ENCODE measurements around the gene CAMTA1.

The CAMTA1 gene

GRCh38 chr1:7454895-7455784 lies 669.9 kb downstream of the CAMTA1 start:
- H3K4me3 ChIP-seq (ENCODE audit: extremely low read depth, insufficient read depth, low read length, poor library complexity, severe bottlenecking): no peak overlapping the region
- WGBS, 2 experiments (ENCODE audit: insufficient coverage in 2 of 2): 92 to 93% methylated on average over 29 to 30 of the region's 30 CpGs
- H3K4me1 ChIP-seq (ENCODE audit: control insufficient read depth, insufficient read depth, low read length, poor library complexity, severe bottlenecking): peaks cover 10% of the 10 kb centered on the region
- H3K27ac ChIP-seq (ENCODE audit: low read depth, low read length, severe bottlenecking): no peak overlapping the region
- H3K9me3 ChIP-seq (ENCODE audit: control insufficient read depth, low read length): no peaks in the 10 kb centered on the region
- no peaks in the 10 kb centered on the region for H3K36me3 ChIP-seq (ENCODE audit: control insufficient read depth, insufficient read depth, low read length)

GRCh38 chr1:7455796-7456721 lies 670.8 kb downstream of the CAMTA1 start:
- Histone ChIP-seq H3K4me1 (ENCODE audit: control insufficient read depth, insufficient read depth, low read length, poor library complexity, severe bottlenecking) (peaks cover 10% of the 10 kb centered on the region), H3K4me3 (ENCODE audit: extremely low read depth, insufficient read depth, low read length, poor library complexity, severe bottlenecking) (no peak overlapping the region), H3K27ac (ENCODE audit: low read depth, low read length, severe bottlenecking) (no peak overlapping the region), H3K36me3 (ENCODE audit: control insufficient read depth, insufficient read depth, low read length) (no peaks in the 10 kb centered on the region), H3K9me3 (ENCODE audit: control insufficient read depth, low read length) (no peaks in the 10 kb centered on the region)
- 82 to 84% methylated on average over 11 to 13 of the region's 15 CpGs for WGBS, 2 experiments (ENCODE audit: insufficient coverage in 2 of 2)

GRCh38 chr1:7456722-7457082 lies 671.4 kb downstream of the CAMTA1 start:
- Histone ChIP-seq H3K4me3 (ENCODE audit: extremely low read depth, insufficient read depth, low read length, poor library complexity, severe bottlenecking) (no peak overlapping the region), H3K4me1 (ENCODE audit: control insufficient read depth, insufficient read depth, low read length, poor library complexity, severe bottlenecking) (peaks cover 10% of the 10 kb centered on the region), H3K36me3 (ENCODE audit: control insufficient read depth, insufficient read depth, low read length) (no peaks in the 10 kb centered on the region), H3K27ac (ENCODE audit: low read depth, low read length, severe bottlenecking) (no peak overlapping the region), H3K9me3 (ENCODE audit: control insufficient read depth, low read length) (no peaks in the 10 kb centered on the region)
- WGBS, 2 experiments (ENCODE audit: insufficient coverage in 2 of 2): 39 to 61% methylated on average over 4 to 8 of the region's 17 CpGs

- WGBS, 2 experiments (ENCODE audit: insufficient coverage in 2 of 2): 96 to 97% methylated on average over 10 of the region's 15 CpGs
- Histone ChIP-seq H3K4me1 (ENCODE audit: control insufficient read depth, insufficient read depth, low read length, poor library complexity, severe bottlenecking) (peaks cover 10% of the 10 kb centered on the region), H3K36me3 (ENCODE audit: control insufficient read depth, insufficient read depth, low read length) (no peaks in the 10 kb centered on the region), H3K27ac (ENCODE audit: low read depth, low read length, severe bottlenecking) (no peak overlapping the region), H3K9me3 (ENCODE audit: control insufficient read depth, low read length) (no peaks in the 10 kb centered on the region), H3K4me3 (ENCODE audit: extremely low read depth, insufficient read depth, low read length, poor library complexity, severe bottlenecking) (no peak overlapping the region)
Measured at GRCh38 chr1:7457811-7458210, 672.6 kb downstream of the CAMTA1 start.

GRCh38 chr1:7458946-7459345 lies 673.7 kb downstream of the CAMTA1 start:
- Histone ChIP-seq H3K27ac (ENCODE audit: low read depth, low read length, severe bottlenecking) (no peak overlapping the region), H3K4me3 (ENCODE audit: extremely low read depth, insufficient read depth, low read length, poor library complexity, severe bottlenecking) (no peak overlapping the region), H3K9me3 (ENCODE audit: control insufficient read depth, low read length) (no peaks in the 10 kb centered on the region), H3K4me1 (ENCODE audit: control insufficient read depth, insufficient read depth, low read length, poor library complexity, severe bottlenecking) (peaks cover 10% of the 10 kb centered on the region), H3K36me3 (ENCODE audit: control insufficient read depth, insufficient read depth, low read length) (no peaks in the 10 kb centered on the region)
- WGBS, 2 experiments (ENCODE audit: insufficient coverage in 2 of 2): 97 to 100% methylated on average over 4 to 5 of the region's 7 CpGs

- 90% methylated on average over 10 to 11 of the region's 11 CpGs for WGBS, 2 experiments (ENCODE audit: insufficient coverage in 2 of 2)
- peaks cover 6% of the 10 kb centered on the region for H3K4me1 ChIP-seq (ENCODE audit: control insufficient read depth, insufficient read depth, low read length, poor library complexity, severe bottlenecking)
Measured at GRCh38 chr1:7459914-7460313, 674.7 kb downstream of the CAMTA1 start.

GRCh38 chr1:7460807-7461206 lies 675.6 kb downstream of the CAMTA1 start:
- WGBS, 2 experiments (ENCODE audit: insufficient coverage in 2 of 2): 65 to 73% methylated on average over 5 to 6 of the region's 6 CpGs
- H3K36me3 ChIP-seq (ENCODE audit: control insufficient read depth, insufficient read depth, low read length): no peaks in the 10 kb centered on the region
- H3K4me3 ChIP-seq (ENCODE audit: extremely low read depth, insufficient read depth, low read length, poor library complexity, severe bottlenecking): no peak overlapping the region
- no peak overlapping the region for H3K27ac ChIP-seq (ENCODE audit: low read depth, low read length, severe bottlenecking)
- H3K4me1 ChIP-seq (ENCODE audit: control insufficient read depth, insufficient read depth, low read length, poor library complexity, severe bottlenecking): peaks cover 4% of the 10 kb centered on the region
- no peaks in the 10 kb centered on the region for H3K9me3 ChIP-seq (ENCODE audit: control insufficient read depth, low read length)

More at GRCh38 chr1:7459914-7460313, 674.7 kb downstream of the CAMTA1 start:
- no peaks in the 10 kb centered on the region for H3K9me3 ChIP-seq (ENCODE audit: control insufficient read depth, low read length)
- no peak overlapping the region for H3K4me3 ChIP-seq (ENCODE audit: extremely low read depth, insufficient read depth, low read length, poor library complexity, severe bottlenecking)
- H3K27ac ChIP-seq (ENCODE audit: low read depth, low read length, severe bottlenecking): no peak overlapping the region
- no peaks in the 10 kb centered on the region for H3K36me3 ChIP-seq (ENCODE audit: control insufficient read depth, insufficient read depth, low read length)

GRCh38 chr1:7462617-7463016 lies 677.4 kb downstream of the CAMTA1 start:
- H3K4me3 ChIP-seq (ENCODE audit: extremely low read depth, insufficient read depth, low read length, poor library complexity, severe bottlenecking): no peak overlapping the region
- H3K36me3 ChIP-seq (ENCODE audit: control insufficient read depth, insufficient read depth, low read length): no peaks in the 10 kb centered on the region
- no peaks in the 10 kb centered on the region for H3K9me3 ChIP-seq (ENCODE audit: control insufficient read depth, low read length)
- H3K27ac ChIP-seq (ENCODE audit: low read depth, low read length, severe bottlenecking): no peak overlapping the region
- WGBS, 2 experiments (ENCODE audit: insufficient coverage in 2 of 2): 84 to 97% methylated on average over 6 to 7 of the region's 10 CpGs
- no peaks in the 10 kb centered on the region for H3K4me1 ChIP-seq (ENCODE audit: control insufficient read depth, insufficient read depth, low read length, poor library complexity, severe bottlenecking)

GRCh38 chr1:7463526-7463925 lies 678.3 kb downstream of the CAMTA1 start:
- 92 to 94% methylated on average over 4 of the region's 7 CpGs for WGBS, 2 experiments (ENCODE audit: insufficient coverage in 2 of 2)
- Histone ChIP-seq H3K27ac (ENCODE audit: low read depth, low read length, severe bottlenecking) (no peak overlapping the region), H3K36me3 (ENCODE audit: control insufficient read depth, insufficient read depth, low read length) (no peaks in the 10 kb centered on the region), H3K9me3 (ENCODE audit: control insufficient read depth, low read length) (no peaks in the 10 kb centered on the region), H3K4me3 (ENCODE audit: extremely low read depth, insufficient read depth, low read length, poor library complexity, severe bottlenecking) (no peak overlapping the region), H3K4me1 (ENCODE audit: control insufficient read depth, insufficient read depth, low read length, poor library complexity, severe bottlenecking) (no peaks in the 10 kb centered on the region)

- WGBS, 2 experiments (ENCODE audit: insufficient coverage in 2 of 2): 80 to 96% methylated on average over 8 to 9 of the region's 12 CpGs
- no peaks in the 10 kb centered on the region for H3K9me3 ChIP-seq (ENCODE audit: control insufficient read depth, low read length)
- no peak overlapping the region for H3K27ac ChIP-seq (ENCODE audit: low read depth, low read length, severe bottlenecking)
- H3K4me1 ChIP-seq (ENCODE audit: control insufficient read depth, insufficient read depth, low read length, poor library complexity, severe bottlenecking): peaks cover 5% of the 10 kb centered on the region
- no peak overlapping the region for H3K4me3 ChIP-seq (ENCODE audit: extremely low read depth, insufficient read depth, low read length, poor library complexity, severe bottlenecking)
- H3K36me3 ChIP-seq (ENCODE audit: control insufficient read depth, insufficient read depth, low read length): no peaks in the 10 kb centered on the region
Measured at GRCh38 chr1:7464736-7465135, 679.5 kb downstream of the CAMTA1 start.
